ENCODE data around the gene ZNF273. TPM values are rescaled to one million over a fixed set of nuclear protein-coding genes. Genes with fewer than 3 reads are reported as not detected.

ZNF273 gene
- total RNA-seq, 1 experiment from 2014 or later, result 17.9 TPM

GRCh38 chr7:64880322-64881297 lies 22.5 kb upstream of the ZNF273 start:
- no peaks in the 10 kb centered on the region for H3K79me1 ChIP-seq (ENCODE audit: insufficient read depth, low read depth, low read length, poor library complexity, severe bottlenecking)
- WGBS (ENCODE audit: extremely low coverage, insufficient read length, low lambda C conversion rate), result no CpG with 5 or more reads among the region's 38 CpGs
- H2AFZ ChIP-seq (ENCODE audit: low read length), result no peak overlapping the region
- no peaks in the 10 kb centered on the region for H3K23me2 ChIP-seq (ENCODE audit: insufficient read length, low read depth, low read length, poor library complexity, severe bottlenecking)
- no peak overlapping the region for H4K91ac ChIP-seq (ENCODE audit: insufficient read length, low read depth, low read length)
- no peaks in the 10 kb centered on the region for H3K79me2 ChIP-seq (ENCODE audit: insufficient read depth, low read length)
- DNase-seq, result peak; percentile 10
- no peak overlapping the region for H2BK15ac ChIP-seq (ENCODE audit: low read depth, low read length)
- H4K5ac ChIP-seq (ENCODE audit: insufficient read length, low read depth, low read length), result no peak overlapping the region
- H3K27ac ChIP-seq (ENCODE audit: insufficient read length, low read depth, low read length), result no peak overlapping the region
- H3K4me1 ChIP-seq (ENCODE audit: insufficient read depth, low read length), result no peaks in the 10 kb centered on the region
- H4K20me1 ChIP-seq (ENCODE audit: control insufficient read depth, insufficient read depth, insufficient read length), result no peaks in the 10 kb centered on the region
- H2BK5ac ChIP-seq (ENCODE audit: insufficient read length, low read length), result no peak overlapping the region
- H4K8ac ChIP-seq (replicated peaks; ENCODE audit: insufficient read length, low read depth, low read length), result no peak overlapping the region
- Mint-ChIP-seq H3K4me1 (0 out of 4 replicates have a peak, but pooled peaks cover 0 to 3% of the 10 kb centered on the region in 2 experiments), H3K27ac (no peak overlapping the region), H3K9me3 (peaks cover 74 to 78% of the 10 kb centered on the region in 2 experiments), H3K27me3 (ENCODE audit: low read depth) (peaks cover 54% of the 10 kb centered on the region), H3K4me3 (no peak overlapping the region), H3K36me3 (ENCODE audit: insufficient read depth in 1 of 3, low read depth in 3 of 3) (peaks cover 4 to 8% (median 6%) of the 10 kb centered on the region in 3 experiments; a peak in 5 of 7 replicates)
- H2AK5ac ChIP-seq (ENCODE audit: insufficient read length, low read length), result no peak overlapping the region
- no peak overlapping the region for H3K56ac ChIP-seq (ENCODE audit: insufficient read length, low read depth, low read length)
- H3K9me3 ChIP-seq (ENCODE audit: control insufficient read depth, low read depth, low read length), result no peaks in the 10 kb centered on the region
- no peak overlapping the region for H3K23ac ChIP-seq (ENCODE audit: insufficient read length, low read depth, low read length)
- no peak overlapping the region for H2BK20ac ChIP-seq (ENCODE audit: low read depth, low read length, poor library complexity, severe bottlenecking)
- no peaks in the 10 kb centered on the region; the same call in 1 of the 2 replicates for H3K27me3 ChIP-seq (ENCODE audit: insufficient read depth, low read length)
- TF ChIP-seq, protein P1, sequence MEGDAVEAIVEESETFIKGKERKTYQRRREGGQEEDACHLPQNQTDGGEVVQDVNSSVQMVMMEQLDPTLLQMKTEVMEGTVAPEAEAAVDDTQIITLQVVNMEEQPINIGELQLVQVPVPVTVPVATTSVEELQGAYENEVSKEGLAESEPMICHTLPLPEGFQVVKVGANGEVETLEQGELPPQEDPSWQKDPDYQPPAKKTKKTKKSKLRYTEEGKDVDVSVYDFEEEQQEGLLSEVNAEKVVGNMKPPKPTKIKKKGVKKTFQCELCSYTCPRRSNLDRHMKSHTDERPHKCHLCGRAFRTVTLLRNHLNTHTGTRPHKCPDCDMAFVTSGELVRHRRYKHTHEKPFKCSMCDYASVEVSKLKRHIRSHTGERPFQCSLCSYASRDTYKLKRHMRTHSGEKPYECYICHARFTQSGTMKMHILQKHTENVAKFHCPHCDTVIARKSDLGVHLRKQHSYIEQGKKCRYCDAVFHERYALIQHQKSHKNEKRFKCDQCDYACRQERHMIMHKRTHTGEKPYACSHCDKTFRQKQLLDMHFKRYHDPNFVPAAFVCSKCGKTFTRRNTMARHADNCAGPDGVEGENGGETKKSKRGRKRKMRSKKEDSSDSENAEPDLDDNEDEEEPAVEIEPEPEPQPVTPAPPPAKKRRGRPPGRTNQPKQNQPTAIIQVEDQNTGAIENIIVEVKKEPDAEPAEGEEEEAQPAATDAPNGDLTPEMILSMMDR (conservative IDR thresholded peaks at IDR 0.05), result no peak
- no peak overlapping the region for H3T11ph ChIP-seq (ENCODE audit: low read length)
- H3K18ac ChIP-seq (ENCODE audit: insufficient read length, low read depth, low read length), result no peak overlapping the region
- no peak overlapping the region for H3K9ac ChIP-seq (ENCODE audit: extremely low read depth, insufficient read length, low read length)
- H3K4me2 ChIP-seq (ENCODE audit: insufficient read depth, insufficient read length, low read length), result no peak overlapping the region
- no peak overlapping the region for H3K14ac ChIP-seq (ENCODE audit: insufficient read depth, low read length)
- H2BK12ac ChIP-seq (ENCODE audit: insufficient read length, low read depth, low read length), result no peak overlapping the region
- H3K4ac ChIP-seq (ENCODE audit: low read depth, low read length), result no peak overlapping the region
- H2BK120ac ChIP-seq (ENCODE audit: low read depth, low read length, poor library complexity, severe bottlenecking), result no peak overlapping the region
